ENCODE measurements around the gene ZNF565.

GRCh38 chr19:36256853-36257519, 42.5 kb upstream of the ZNF565 start:
- no peak for TF ChIP-seq CTCF (IDR thresholded peaks at IDR 0.05; ENCODE audit: low read length)
- no peak for TF ChIP-seq EZH2 (IDR thresholded peaks at IDR 0.05; ENCODE audit: borderline replicate concordance, low read length)

Data from OCI-LY1 (cell line).